Measurements from ENCODE around the gene CEP70.

DNA sequence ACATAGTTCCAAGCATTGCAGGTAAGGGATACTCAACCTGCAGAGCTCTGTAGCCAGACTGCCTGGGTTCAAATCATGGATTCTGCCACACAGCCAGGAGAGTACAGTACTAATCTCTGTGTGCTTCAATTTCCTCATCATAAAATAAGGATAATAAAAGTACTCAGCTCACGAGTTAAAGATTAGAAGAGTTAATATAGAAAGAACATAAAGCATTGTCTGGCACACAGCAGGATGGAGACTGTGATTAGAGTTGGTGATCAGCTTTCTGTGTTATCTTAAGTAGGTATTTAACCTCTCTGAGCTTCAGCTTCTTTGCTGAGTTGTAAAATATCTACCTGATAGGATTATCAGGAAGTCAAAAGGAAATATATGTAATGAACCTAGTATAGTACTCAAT is 2.7 kb downstream of the CEP70 start:
- TF ChIP-seq, protein P1, sequence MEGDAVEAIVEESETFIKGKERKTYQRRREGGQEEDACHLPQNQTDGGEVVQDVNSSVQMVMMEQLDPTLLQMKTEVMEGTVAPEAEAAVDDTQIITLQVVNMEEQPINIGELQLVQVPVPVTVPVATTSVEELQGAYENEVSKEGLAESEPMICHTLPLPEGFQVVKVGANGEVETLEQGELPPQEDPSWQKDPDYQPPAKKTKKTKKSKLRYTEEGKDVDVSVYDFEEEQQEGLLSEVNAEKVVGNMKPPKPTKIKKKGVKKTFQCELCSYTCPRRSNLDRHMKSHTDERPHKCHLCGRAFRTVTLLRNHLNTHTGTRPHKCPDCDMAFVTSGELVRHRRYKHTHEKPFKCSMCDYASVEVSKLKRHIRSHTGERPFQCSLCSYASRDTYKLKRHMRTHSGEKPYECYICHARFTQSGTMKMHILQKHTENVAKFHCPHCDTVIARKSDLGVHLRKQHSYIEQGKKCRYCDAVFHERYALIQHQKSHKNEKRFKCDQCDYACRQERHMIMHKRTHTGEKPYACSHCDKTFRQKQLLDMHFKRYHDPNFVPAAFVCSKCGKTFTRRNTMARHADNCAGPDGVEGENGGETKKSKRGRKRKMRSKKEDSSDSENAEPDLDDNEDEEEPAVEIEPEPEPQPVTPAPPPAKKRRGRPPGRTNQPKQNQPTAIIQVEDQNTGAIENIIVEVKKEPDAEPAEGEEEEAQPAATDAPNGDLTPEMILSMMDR (IDR thresholded peaks at IDR 0.05): no peak
- no peak for TF ChIP-seq EP300 (IDR thresholded peaks at IDR 0.05)

Measured in gastroesophageal sphincter (tissue), 3 donors.